Measurements from ENCODE around the gene SH2B2. TPM values are rescaled to one million over a fixed set of nuclear protein-coding genes. Genes with fewer than 3 reads are reported as not detected.
"Not testable (repeated sequence)": the region's sequence is repeated elsewhere in the genome, so short reads cannot be mapped to it uniquely, and the experiment has no call there.

SH2B2 gene
- total RNA-seq, 1 donor from 2014 or later = 8.2 TPM

GRCh38 chr7:102320181-102320580 is 33.5 kb downstream of the SH2B2 start:
- H3K27ac Mint-ChIP-seq = no peak overlapping the region
- no peak for TF ChIP-seq CTCF (IDR thresholded peaks at IDR 0.05; ENCODE audit: unreplicated experiment)
- H3K4me3 Mint-ChIP-seq = no peak overlapping the region
- DNase-seq (ENCODE audit: low spot score in 2 of 2, unreplicated experiment in 2 of 2) = no peak
- H3K9me3 Mint-ChIP-seq = no peaks in the 10 kb centered on the region
- no peaks in the 10 kb centered on the region for H3K4me1 Mint-ChIP-seq
- H3K27me3 Mint-ChIP-seq (ENCODE audit: low read depth) = peaks cover 16% of the 10 kb centered on the region
- H3K36me3 Mint-ChIP-seq = peaks cover 2% of the 10 kb centered on the region

- H3K36me3 Mint-ChIP-seq = peaks cover 2% of the 10 kb centered on the region
- no peaks in the 10 kb centered on the region for H3K4me1 Mint-ChIP-seq
- H3K27me3 Mint-ChIP-seq (ENCODE audit: low read depth) = peaks cover 16% of the 10 kb centered on the region
- no peak for TF ChIP-seq CTCF (IDR thresholded peaks at IDR 0.05; ENCODE audit: unreplicated experiment)
- H3K9me3 Mint-ChIP-seq = no peaks in the 10 kb centered on the region
- H3K4me3 Mint-ChIP-seq = no peak overlapping the region
- H3K27ac Mint-ChIP-seq = no peak overlapping the region
- DNase-seq (ENCODE audit: low spot score in 2 of 2, unreplicated experiment in 2 of 2) = no peak
Measured at GRCh38 chr7:102320601-102321350, 34.1 kb downstream of the SH2B2 start.

GRCh38 chr7:102321351-102322201 is 34.9 kb downstream of the SH2B2 start:
- Mint-ChIP-seq H3K9me3 (no peaks in the 10 kb centered on the region), H3K27ac (no peak overlapping the region), H3K36me3 (peaks cover 2% of the 10 kb centered on the region), H3K27me3 (ENCODE audit: low read depth) (peaks cover 16% of the 10 kb centered on the region), H3K4me3 (no peak overlapping the region), H3K4me1 (no peaks in the 10 kb centered on the region)
- TF ChIP-seq CTCF (IDR thresholded peaks at IDR 0.05; ENCODE audit: unreplicated experiment) = no peak
- no peak for DNase-seq (ENCODE audit: low spot score in 2 of 2, unreplicated experiment in 2 of 2)

GRCh38 chr7:102322202-102322715 is 35.6 kb downstream of the SH2B2 start:
- Mint-ChIP-seq H3K27me3 (ENCODE audit: low read depth) (peaks cover 16% of the 10 kb centered on the region), H3K27ac (no peak overlapping the region), H3K36me3 (no peaks in the 10 kb centered on the region), H3K4me3 (no peak overlapping the region), H3K4me1 (no peaks in the 10 kb centered on the region), H3K9me3 (no peaks in the 10 kb centered on the region)
- TF ChIP-seq CTCF (IDR thresholded peaks at IDR 0.05; ENCODE audit: unreplicated experiment) = no peak
- DNase-seq (ENCODE audit: low spot score in 2 of 2, unreplicated experiment in 2 of 2) = peak in 1 of 2 experiments; percentile 10

GRCh38 chr7:102323914-102324195 is 37.2 kb downstream of the SH2B2 start:
- Mint-ChIP-seq H3K36me3 (no peaks in the 10 kb centered on the region), H3K4me3 (no peak overlapping the region), H3K27ac (no peak overlapping the region), H3K9me3 (no peaks in the 10 kb centered on the region), H3K4me1 (peaks cover 3% of the 10 kb centered on the region), H3K27me3 (ENCODE audit: low read depth) (peaks cover 21% of the 10 kb centered on the region)
- DNase-seq (ENCODE audit: low spot score in 2 of 2, unreplicated experiment in 2 of 2) = peak in 1 of 2 experiments; percentile 11
- no peak for TF ChIP-seq CTCF (IDR thresholded peaks at IDR 0.05; ENCODE audit: unreplicated experiment)

- not testable (repeated sequence) for H3K4me3 Mint-ChIP-seq, H3K4me1 Mint-ChIP-seq, H3K36me3 Mint-ChIP-seq, H3K9me3 Mint-ChIP-seq, H3K27ac Mint-ChIP-seq
- DNase-seq (ENCODE audit: low spot score in 2 of 2, unreplicated experiment in 2 of 2) = peak in 1 of 2 experiments; percentile 17
- H3K27me3 Mint-ChIP-seq (ENCODE audit: low read depth) = peaks cover 21% of the 10 kb centered on the region
Measured at GRCh38 chr7:102325106-102325505, 38.4 kb downstream of the SH2B2 start.

All from mesothelial cell of epicardium (in vitro differentiated cells).